HG02970 (cell line): ENCODE results near the gene STK33.

ENCODE experiments used
- ATAC-seq: cut with Tn5 transposase; IDR thresholded peaks from one replicate; pipeline ENCODE4 v1.9.1; 2021; ENCODE audit warnings: mild to moderate bottlenecking, moderate library complexity, moderate number of reproducible peaks; ENCODE audit not compliant: unreplicated experiment, low FRiP score

STK33 gene

GRCh38 chr11:8593935-8594909 lies at the start of gene STK33:
Gene STK33, minus strand, starts transcription at chr11:8594228. Its CDS starts 119,323 bp downstream, at chr11:8474905.
- ATAC-seq, result peak; percentile 90

DNA sequence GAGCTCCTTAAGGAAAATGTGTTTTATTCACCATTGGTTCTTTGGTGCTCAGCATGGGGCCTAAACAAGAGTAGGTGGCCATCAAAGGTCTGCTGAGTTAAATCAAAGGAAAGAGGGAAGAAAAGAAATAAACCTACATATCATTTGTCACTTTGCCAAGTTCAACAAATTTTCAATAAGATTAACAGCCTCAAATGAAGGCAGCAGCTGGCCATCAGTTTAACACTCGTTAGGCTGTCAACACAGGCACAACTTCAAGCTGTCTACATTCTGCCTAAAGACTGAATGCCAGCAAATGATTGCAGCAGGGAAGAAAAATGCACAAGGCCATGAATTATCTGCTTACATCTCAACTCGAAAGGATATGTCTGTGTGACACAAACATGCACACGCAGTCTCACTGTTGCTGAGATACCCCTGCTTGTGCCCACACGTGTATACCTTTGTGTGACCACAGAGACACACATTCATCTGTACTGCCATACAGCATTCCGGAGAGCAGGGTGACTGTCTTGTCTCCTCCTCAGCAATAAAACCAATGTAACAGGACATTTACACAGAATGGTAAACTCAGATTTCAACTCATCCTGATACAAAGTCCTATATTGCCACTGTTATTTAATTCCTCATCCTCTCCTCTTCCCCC lies 48.3 kb upstream of the STK33 start:
- ATAC-seq, result no peak

- ATAC-seq, result no peak
Measured at GRCh38 chr11:8641332-8641731, 47.3 kb upstream of the STK33 start.

DNA sequence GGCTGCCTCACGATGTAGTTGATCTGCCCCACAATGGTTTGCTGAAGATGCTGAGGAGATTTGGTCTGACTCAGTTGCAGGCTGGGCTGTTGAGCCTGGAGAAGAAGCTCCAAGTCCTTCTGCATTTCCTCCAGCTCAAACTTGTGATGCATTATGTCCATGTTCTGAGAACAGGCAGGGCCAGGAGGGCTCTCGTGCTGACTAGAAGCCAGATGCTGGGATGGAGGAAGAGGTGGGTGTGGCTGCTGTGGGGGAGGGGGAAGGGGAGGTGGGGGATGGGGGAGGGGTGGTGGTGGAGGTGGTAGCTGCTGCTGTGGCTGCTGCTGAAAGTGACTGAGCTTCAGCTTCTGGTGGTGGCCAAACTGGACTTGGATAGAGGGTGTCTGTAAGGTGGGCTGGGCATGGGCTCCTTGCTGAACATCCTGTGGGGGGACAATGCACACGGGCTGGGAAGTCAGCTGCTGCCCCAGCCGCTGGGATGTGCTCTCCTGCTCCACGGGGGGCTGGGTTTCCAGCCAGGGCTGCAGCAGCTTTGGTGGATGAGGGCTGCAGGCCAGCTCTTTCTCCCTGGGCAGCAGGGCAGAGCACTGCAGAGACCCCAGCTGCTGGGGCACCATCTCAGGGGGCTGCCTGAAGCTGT lies 46.4 kb upstream of the STK33 start:
- no peak for ATAC-seq

GRCh38 chr11:8639655-8640054 lies 45.6 kb upstream of the STK33 start:
- ATAC-seq, result no peak

DNA sequence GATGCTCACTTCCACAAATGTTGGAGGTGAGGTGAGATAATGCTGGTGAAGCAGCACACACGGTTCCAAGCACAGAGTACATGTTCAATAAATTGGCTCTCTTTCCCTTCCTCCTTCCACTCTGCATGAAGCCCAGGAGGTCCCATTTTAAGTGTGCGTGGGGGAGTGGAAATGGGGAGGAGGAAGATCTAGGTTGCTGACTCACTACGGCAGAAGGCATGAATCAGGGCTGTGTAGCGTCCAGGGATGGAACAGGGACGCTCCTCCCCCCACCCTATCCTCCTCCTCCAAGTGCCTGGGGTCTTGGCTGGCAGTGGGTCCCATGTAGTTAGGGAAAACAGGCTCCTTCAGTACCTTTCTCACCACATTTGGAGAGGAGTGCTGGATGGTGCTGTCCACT lies 44.3 kb upstream of the STK33 start:
- ATAC-seq, result no peak

GRCh38 chr11:8636127-8636526 lies 42.1 kb upstream of the STK33 start:
- ATAC-seq, result no peak

- ATAC-seq, result no peak
Measured at GRCh38 chr11:8634498-8634897, 40.5 kb upstream of the STK33 start.

GRCh38 chr11:8631395-8632118 lies 37.5 kb upstream of the STK33 start:
- ATAC-seq, result no peak

DNA sequence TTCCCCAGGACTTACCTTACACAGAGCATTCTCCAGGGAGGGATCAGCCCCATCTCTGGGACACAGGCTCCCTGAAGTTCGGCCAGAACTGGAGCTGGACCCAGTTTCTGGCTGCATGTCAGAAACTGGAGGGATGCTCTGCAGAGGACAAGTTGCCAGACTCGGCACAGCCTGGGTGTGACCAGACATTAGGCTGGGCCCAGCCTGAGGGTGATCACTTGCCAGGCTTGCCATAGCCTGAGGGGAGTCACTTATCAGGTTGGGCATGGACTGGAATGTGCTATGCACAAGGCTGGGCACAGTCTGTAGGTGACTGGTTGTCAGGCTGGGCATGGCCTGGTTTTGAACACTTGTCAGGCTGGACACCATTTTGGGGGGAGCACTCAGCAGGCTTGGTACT lies 30.7 kb upstream of the STK33 start:
- ATAC-seq, result no peak

DNA sequence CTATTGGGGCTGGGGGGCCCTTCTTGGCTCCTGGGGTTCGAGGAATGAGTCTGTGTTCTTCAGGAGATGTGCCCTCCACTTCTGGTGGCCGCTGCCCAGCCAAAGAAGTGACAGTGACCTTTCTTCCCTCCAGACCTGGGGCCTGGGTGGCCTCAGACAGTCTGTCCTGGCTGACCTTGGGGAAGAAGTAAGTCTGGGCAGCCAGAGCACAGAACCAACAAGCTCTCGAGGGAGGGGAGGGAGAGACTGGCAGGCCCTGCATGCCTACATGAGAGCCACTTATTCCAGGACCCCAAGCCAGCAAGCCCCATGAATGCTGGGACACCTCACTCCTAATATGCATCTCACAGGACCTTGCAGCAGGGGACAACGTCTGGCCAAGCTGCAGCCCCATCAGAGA lies 27.1 kb upstream of the STK33 start:
- ATAC-seq, result no peak

- ATAC-seq, result no peak
Measured at GRCh38 chr11:8617063-8617462, 23.0 kb upstream of the STK33 start.

DNA sequence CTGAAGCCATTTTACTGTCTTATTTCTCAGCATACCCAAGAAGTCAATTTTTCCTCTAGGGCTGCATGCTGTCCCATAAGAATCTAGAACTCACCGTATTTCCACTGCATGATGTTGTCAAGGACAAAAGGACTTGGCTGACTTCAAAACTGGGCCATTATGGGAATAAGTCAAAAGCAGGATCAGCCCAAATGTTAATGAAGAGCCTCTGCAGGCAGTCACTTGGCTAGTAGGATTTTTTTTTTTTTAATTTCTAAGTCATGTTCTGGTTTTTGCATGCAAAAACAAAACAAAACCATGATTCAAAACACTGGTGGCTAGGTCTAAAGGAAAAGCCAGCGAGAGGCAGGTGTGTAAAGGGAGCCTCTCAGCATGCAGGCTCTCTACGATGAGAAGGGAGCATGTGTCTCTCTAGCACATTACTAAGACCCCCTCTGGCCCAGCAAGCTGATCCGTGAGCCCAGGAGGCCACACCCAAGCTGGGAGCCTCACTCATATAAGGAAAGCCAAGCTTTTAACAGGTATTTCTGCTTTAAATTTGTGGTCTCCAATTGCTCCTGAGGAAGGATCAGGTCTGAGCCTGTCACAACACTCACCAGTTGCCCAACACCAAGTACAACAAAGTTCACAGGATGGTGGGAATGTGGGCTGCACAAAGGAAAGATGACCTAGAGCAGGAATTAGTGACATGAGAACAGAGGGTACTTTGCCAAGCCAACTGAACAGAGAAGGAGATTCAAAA lies 21.4 kb upstream of the STK33 start:
- no peak for ATAC-seq

GRCh38 chr11:8614497-8614896 lies 20.5 kb upstream of the STK33 start:
- no peak for ATAC-seq

DNA sequence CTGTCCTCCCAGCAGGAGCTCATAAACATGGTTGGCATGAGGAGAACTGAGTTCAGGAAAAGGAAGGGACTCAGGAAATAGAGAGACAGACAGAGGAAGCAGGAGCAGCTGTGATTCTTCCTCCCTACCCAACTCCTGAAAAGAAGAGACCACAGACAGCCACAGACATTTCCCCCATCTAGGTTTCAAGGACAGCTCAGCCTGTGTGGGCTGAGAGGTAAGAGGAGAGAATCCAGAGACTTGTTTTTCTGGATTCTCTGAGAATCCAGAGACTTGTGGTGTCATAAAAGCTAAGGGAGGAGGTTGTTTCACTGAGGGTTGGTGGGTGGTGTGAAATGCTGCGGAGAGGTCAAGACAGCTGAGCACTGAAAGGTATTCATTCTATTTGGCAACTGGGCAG lies 19.0 kb upstream of the STK33 start:
- ATAC-seq, result no peak

DNA sequence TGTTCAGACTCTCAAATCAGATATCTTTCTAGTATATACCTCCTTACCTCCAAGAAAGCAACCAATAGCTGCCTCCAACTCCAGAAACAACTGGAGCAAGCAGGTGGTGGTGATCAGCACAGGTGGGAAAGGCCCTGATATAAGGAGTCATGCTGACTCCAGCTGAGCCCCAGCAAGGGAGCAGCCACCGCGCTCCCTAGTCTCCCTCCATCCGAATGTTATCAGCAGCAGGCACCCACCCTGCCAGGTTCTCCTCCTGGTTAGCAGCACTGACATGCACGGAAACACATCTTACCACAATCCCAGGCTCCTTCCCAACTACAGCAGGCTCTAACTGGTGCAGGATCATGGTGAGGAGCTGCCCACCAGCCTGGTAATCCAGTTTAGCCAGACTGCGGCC lies 18.5 kb upstream of the STK33 start:
- no peak for ATAC-seq

DNA sequence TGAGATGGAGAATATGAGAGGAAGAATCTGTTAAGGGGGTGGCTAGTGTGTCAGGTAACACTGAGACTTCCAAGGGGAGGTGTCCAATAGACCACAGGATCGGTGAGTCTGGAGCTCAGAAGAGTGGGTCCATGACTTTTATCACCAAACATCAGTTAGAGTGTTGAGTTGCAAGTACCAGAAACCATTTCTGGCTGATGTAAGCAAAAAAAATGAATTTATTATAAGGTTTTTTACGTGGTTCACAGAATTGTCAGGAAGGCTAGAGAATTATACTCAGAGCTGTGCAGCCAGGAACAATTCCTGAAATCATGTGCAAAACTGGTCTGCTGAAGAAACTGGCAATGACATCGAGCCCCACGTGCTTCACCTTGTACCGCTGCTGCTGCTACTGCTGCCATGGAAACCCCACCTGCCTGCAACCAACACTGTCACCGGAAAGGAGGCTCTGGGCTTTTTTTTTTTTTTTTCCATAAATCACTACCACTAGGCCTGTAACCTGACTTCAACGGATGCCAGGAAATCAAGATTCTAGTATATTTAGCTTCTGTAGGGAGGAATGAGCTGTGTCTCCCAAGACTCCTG lies 16.6 kb upstream of the STK33 start:
- ATAC-seq, result no peak

GRCh38 chr11:8608652-8609051 lies 14.6 kb upstream of the STK33 start:
- no peak for ATAC-seq

- ATAC-seq, result no peak
Measured at GRCh38 chr11:8605971-8606563, 12.0 kb upstream of the STK33 start.
